COR-L47 (cell line): ENCODE measurements around the gene IKZF5.

Experiments
- DNase-seq: peaks from one replicate; lab custom pipeline; 2025; lab: John Stamatoyannopoulos, UW

IKZF5 gene

GRCh38 chr10:123014772-123015171, 6.2 kb upstream of the IKZF5 start:
- DNase-seq: no peak

- no peak for DNase-seq
Measured at GRCh38 chr10:123013456-123014419, 5.1 kb upstream of the IKZF5 start.

DNA sequence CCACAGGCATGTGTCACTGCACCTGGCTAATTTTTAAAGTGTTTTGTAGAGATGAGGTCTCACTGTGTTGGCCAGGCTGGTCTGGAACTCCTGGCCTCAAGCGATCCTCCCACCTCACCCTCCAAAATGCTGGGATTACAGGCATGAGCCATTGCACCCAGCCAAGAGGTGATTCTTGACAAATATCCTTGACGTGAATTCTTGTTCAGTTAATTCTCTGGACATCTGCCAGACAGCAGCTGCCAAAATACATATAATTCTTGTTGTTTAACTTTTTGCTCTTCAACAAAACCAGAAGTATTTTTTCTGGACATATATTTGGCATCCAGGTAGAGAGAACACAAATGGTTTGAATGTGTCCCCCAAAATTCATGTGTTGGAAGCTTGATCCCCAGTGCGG, 3.4 kb upstream of the IKZF5 start:
- DNase-seq: no peak

GRCh38 chr10:123009105-123009820, 668 bp upstream of the IKZF5 start:
- DNase-seq: no peak

DNA sequence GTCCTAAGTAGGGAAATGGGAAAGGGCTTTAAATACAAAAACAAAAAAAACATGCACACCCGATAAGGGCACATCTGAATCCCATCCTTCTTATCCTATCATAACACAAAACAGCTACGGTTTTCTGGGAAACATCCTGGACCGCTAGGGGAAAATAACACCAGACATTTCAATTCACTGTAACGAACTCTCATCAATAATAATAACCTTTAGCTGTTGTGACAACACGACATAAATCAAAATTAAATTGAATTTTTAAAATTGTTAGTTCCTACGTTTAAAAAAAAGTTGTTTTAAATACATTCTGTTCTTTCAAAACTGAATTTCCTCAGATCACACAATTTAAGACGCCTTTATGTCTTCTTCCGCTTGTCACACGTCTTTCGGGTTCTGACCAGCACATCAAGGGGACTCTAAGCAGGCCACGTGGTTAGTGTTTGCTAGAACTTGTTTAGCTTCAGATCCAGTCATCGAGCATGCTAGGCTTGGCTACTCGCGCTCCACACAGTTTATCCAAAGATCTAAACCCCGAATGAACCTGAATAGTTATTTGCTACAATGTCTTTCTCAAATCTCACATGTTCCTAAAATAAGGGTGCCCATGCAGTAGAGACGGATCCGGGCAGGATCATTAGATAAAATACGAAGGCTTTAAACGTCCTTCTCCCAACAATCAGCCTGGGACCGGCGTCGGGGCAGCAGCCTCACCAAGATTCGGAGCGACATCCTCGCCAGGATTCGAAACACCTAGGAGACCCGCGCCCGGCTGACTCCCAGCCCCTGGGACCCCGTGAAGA, 839 bp downstream of the IKZF5 start:
- DNase-seq: no peak

- no peak for DNase-seq
Measured at GRCh38 chr10:123004298-123004697, 4.3 kb downstream of the IKZF5 start.

DNA sequence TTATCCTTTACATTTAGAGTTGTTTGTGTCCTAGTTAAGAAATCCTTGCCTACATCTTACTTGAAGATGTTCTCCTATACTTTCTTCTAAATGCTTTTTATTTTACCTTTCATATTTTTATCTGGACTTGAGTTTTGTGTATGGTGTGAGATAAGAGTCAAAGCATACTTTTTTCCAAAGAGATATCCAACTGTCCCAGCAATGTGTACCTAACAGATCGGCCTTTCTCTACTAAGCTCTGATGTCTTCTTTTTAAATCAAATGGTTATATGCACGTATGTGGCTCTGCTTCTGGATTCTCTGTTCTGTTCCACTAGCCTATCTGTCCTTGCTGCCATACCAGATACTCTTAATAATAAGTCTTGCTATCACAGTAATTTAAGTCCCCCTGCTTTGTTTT, 7.2 kb downstream of the IKZF5 start:
- DNase-seq: no peak

- DNase-seq: no peak
Measured at GRCh38 chr10:123000155-123000554, 8.4 kb downstream of the IKZF5 start.

DNA sequence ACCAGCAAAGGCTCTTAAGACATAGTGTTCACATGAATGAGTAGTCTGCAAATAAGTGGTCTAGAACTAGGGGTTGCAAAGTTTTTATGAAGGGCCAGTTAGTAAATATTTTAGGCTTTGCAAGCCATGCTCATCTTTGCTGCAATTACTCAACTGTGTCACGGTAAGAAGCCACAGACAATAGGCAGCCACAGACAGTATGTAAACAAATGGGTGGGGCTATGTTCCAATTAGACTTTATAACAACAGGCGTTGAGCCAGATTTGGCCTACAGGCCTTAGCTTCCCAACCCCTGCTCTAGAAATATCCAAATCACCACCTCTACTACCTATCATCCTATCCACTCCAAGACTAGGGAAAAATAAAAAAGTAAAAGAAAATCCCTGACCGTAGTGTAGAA, 9.2 kb downstream of the IKZF5 start:
- peak; percentile 36 for DNase-seq

DNA sequence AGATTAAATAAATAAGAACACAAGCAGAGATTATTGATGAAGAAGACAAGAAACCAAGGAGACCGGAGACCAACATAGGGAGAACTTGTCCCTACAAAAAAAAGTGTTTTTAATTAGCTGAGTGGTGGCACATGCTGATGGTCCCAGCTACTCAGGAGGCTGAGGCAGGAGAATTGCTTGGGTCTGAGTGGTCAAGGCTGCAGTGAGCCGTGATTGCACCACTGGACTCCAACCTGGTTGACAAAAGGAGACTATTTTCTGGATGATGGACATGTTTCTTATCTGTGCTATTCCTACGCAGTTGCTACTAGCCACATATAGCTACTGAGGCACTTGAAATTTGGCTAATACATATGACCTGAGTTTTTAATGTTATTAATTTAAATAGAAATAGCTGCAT, 9.7 kb downstream of the IKZF5 start:
- DNase-seq: no peak

DNA sequence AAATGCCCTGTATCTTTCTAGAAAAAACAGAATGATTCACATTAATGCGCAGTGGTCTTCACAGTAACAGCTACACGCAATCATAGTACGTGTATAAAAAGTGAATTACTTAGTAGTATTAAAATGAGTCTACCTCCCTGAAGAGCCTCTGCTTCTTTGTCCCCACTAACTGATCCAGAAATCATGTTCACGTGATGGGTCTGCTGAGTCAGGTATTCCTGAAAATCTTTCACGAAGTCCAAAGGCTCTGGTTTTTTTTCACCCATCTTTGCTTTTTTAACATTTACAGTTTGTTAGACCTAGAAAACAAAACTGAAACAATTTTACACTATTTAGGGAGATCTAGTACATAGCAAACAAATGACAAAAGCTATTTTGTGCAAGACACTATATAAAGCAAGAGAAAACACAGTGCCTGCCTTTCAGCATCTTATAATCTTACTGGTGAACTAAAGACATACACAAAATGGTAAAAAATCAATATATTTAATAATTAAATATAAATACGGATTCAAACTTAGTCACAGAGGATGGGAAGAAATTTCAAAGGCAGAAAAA, 10.2 kb downstream of the IKZF5 start:
- DNase-seq: no peak

DNA sequence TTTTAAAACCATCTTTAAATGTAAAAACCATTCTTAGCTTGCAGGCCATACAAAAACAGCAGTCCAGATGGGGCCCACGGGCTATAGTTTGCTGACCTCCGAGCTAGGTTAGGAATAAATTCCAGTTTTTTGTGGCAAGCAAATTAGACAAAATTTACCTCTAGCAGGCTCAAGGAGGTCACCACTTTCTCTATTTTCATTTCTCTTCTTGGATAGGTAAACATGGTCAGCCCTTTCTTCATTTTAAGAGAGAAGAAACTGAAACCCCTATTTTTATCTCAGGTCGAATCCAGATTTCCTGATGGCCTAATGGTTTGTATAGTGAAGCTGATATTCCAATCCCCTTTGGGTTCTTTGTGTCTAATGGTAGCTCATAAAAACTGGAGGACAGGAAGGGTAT, 10.7 kb downstream of the IKZF5 start:
- no peak for DNase-seq

GRCh38 chr10:122995936-122996335, 12.7 kb downstream of the IKZF5 start:
- DNase-seq: no peak

GRCh38 chr10:122993797-122994336, 14.7 kb downstream of the IKZF5 start:
- no peak for DNase-seq

- DNase-seq: no peak
Measured at GRCh38 chr10:122992031-122992585, 16.5 kb downstream of the IKZF5 start.

GRCh38 chr10:122990278-122990677, 18.3 kb downstream of the IKZF5 start:
- DNase-seq: no peak

GRCh38 chr10:122988501-122988900, 20.1 kb downstream of the IKZF5 start:
- DNase-seq: no peak

DNA sequence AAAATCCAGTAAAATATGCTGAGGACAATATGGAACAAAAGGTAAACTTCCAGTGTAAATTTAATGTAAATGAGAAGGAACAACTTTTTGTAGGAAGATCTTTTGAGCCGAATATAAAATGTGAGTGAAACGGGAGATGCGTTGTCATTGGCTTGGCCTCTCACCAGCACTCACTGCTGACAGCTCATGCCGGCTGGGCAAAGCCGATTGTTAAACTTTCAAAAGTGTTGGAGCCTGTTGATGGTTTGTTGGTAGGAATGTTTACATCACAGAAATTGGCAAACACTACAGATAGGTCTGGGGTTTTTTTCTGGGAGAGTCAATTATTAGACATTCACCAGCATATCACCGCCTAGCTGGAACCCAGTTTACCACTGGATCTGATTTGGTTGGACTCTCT, 22.3 kb downstream of the IKZF5 start:
- no peak for DNase-seq

DNA sequence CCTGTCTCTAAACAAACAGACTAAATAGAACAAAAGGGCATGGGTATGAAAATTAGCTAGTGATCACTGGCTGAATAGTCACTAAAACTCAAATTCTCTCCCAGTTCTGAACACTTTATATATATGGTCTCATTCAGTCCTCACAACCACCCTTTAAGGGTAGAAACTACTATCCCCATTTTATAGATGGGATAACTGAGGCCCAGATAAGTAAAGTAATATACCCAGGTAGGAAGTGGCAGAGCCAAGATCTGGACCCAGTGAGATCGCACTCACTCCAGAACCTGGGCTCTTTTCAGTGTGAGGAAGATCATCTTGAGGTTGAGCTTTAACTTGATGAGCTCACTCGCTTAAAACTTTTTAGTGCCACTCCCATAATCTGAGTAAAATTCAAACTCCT, 23.9 kb downstream of the IKZF5 start:
- DNase-seq: no peak

GRCh38 chr10:122983898-122984297, 24.7 kb downstream of the IKZF5 start:
- no peak for DNase-seq

- peak; percentile 24 for DNase-seq
Measured at GRCh38 chr10:122981066-122981464, 27.5 kb downstream of the IKZF5 start.
